ENCODE measurements around the gene CADM1.

DNA sequence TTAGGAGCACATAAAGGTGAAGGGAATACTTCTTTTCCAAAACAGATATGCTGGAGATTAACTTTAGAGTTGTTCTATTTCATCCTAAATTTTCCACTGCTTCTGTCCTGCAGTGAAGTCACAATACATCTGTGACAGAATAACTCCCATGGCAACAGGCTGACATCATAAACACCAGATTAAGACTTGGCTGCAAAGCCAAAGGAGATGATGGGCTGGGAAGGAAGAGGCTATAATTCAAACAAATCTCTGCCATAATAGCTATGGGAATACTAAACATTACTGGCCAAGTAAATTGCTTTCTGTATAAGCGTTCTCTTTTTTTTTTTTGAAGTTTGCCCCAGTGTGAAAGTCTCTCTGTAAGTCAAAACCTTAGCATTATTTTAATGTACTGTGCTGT, 107.7 kb downstream of the CADM1 start:
- TF ChIP-seq, protein P1, sequence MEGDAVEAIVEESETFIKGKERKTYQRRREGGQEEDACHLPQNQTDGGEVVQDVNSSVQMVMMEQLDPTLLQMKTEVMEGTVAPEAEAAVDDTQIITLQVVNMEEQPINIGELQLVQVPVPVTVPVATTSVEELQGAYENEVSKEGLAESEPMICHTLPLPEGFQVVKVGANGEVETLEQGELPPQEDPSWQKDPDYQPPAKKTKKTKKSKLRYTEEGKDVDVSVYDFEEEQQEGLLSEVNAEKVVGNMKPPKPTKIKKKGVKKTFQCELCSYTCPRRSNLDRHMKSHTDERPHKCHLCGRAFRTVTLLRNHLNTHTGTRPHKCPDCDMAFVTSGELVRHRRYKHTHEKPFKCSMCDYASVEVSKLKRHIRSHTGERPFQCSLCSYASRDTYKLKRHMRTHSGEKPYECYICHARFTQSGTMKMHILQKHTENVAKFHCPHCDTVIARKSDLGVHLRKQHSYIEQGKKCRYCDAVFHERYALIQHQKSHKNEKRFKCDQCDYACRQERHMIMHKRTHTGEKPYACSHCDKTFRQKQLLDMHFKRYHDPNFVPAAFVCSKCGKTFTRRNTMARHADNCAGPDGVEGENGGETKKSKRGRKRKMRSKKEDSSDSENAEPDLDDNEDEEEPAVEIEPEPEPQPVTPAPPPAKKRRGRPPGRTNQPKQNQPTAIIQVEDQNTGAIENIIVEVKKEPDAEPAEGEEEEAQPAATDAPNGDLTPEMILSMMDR (IDR thresholded peaks at IDR 0.05) = no peak
- TF ChIP-seq POLR2A (IDR thresholded peaks at IDR 0.05) = no peak

All from right lobe of liver (tissue), 4 donors.